ENCODE measurements around the gene P2RX3. TPM values are rescaled to one million over a fixed set of nuclear protein-coding genes. Genes with fewer than 3 reads are reported as not detected.

P2RX3 gene
- total and polyA plus RNA-seq, 4 donors, result 0.11 TPM; not detected in 3

DNA sequence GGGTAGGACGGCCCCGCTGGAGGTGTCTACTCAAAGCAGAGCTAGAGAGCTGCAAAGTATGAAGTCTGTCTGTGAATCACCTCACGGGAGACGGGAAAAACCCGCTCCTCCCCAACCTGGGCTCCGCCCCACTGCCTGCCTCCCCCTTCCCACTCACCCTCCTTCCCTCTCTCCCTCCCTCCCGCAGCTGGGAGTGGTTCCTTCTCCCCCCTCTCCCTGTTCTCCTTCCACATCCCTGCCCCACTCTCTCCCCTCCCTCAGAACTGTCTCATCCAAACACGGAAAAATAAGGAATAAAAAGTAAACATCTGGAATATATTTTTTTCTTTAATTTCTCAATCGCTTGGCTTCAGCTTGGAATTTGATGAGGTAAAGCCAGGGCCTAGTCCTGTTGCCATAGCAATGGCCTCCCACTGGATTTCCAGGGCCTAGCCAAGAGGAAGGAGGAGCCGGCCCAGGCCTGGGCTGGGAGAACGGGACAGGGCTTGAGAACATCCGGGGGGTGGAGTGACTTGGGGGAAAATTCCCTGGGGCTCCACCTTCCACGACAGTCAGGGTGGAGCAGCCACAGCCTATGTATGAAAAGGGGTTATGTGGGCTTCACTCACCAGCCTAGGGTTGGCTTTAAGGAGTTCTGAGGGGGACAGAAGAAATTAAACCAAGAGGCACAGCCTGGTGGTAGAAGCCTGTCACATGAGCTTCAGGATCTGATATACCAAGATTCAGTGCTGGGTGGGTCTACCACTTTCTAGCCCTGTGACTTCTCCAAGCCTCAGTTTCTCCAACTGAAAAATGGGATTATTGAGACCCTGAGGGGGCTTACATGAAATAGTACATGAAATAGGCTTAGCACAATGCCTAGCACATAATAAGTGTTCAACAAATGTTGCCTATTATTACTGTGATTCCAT is 15.6 kb upstream of the P2RX3 start:
- Histone ChIP-seq H3K27ac (ENCODE audit: low read depth in 1 of 2, low read length in 1 of 2) (peak overlapping the region; percentile 79 to 81), H3K4me1 (ENCODE audit: control insufficient read depth in 5 of 5, insufficient read depth in 5 of 5, low read length in 5 of 5) (peaks cover 0 to 59% (median 41%) of the 10 kb centered on the region in 5 donors), H3K27me3 (ENCODE audit: control insufficient read depth in 3 of 3, insufficient read depth in 3 of 3, low read length in 2 of 3) (no peaks in the 10 kb centered on the region), H3K9ac (ENCODE audit: insufficient read depth in 1 of 2, low read length in 2 of 2) (peak overlapping the region; percentile 65 to 93), H3K36me3 (ENCODE audit: control insufficient read depth in 4 of 4, insufficient read depth in 4 of 4, low read length in 4 of 4) (peaks cover 0 to 32% (median 18%) of the 10 kb centered on the region in 4 donors), H3K4me3 (no peak overlapping the region), H3K9me3 (ENCODE audit: control insufficient read depth in 4 of 4, insufficient read depth in 3 of 4, low read length in 3 of 4) (no peaks in the 10 kb centered on the region)
- WGBS, 2 donors, result 29 to 58% methylated on average over 13 of the region's 13 CpGs
- peak; percentile 48 for ATAC-seq (ENCODE audit: insufficient read depth, low FRiP score)
- DNase-seq, result peak; percentile 97 to 99 (median 99)
- TF ChIP-seq, protein P1, sequence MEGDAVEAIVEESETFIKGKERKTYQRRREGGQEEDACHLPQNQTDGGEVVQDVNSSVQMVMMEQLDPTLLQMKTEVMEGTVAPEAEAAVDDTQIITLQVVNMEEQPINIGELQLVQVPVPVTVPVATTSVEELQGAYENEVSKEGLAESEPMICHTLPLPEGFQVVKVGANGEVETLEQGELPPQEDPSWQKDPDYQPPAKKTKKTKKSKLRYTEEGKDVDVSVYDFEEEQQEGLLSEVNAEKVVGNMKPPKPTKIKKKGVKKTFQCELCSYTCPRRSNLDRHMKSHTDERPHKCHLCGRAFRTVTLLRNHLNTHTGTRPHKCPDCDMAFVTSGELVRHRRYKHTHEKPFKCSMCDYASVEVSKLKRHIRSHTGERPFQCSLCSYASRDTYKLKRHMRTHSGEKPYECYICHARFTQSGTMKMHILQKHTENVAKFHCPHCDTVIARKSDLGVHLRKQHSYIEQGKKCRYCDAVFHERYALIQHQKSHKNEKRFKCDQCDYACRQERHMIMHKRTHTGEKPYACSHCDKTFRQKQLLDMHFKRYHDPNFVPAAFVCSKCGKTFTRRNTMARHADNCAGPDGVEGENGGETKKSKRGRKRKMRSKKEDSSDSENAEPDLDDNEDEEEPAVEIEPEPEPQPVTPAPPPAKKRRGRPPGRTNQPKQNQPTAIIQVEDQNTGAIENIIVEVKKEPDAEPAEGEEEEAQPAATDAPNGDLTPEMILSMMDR (IDR thresholded peaks at IDR 0.05; ENCODE audit: control extremely low read depth, extremely low read depth), result no peak

DNA sequence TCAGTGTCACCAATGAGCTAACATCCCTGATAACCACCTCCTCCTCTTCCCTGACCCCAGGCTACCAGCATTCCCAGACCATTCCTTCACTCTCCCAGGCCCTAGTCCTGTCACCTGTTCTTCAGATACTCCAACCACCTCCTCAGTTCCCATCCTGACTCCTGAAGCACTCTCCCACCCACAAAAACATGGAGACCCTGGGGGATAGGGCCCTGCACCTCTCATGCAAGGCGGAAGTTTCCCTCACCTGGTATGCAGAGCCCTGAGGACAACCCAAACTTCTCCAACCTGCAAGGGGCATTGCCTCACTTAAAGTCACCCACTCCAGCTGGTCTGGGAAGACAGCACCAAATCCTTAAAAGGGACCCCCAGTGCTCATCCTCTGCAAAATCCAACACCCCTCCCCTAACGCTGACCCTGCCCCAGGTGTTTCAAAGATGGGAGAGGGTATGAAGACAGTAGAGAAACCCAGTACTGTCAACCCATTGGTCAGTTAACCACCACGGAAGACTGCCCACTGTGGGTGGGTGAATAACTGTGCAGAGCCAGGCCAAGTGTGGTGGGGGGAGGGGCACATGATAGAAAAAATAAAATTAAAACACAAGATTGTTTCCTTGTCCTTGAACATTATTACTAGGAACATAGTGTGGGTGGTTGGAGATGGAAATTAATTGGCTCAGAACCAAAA is 14.8 kb upstream of the P2RX3 start:
- Histone ChIP-seq H3K9ac (ENCODE audit: insufficient read depth in 1 of 2, low read length in 2 of 2) (peak overlapping the region; percentile 63 to 83), H3K27me3 (ENCODE audit: control insufficient read depth in 3 of 3, insufficient read depth in 3 of 3, low read length in 2 of 3) (no peaks in the 10 kb centered on the region), H3K27ac (ENCODE audit: low read depth in 1 of 2, low read length in 1 of 2) (peak overlapping the region; percentile 79 to 90), H3K4me3 (peak overlapping the region; percentile 66), H3K36me3 (ENCODE audit: control insufficient read depth in 4 of 4, insufficient read depth in 4 of 4, low read length in 4 of 4) (peaks cover 0 to 31% (median 22%) of the 10 kb centered on the region in 4 donors), H3K4me1 (ENCODE audit: control insufficient read depth in 5 of 5, insufficient read depth in 5 of 5, low read length in 5 of 5) (peaks cover 0 to 51% (median 33%) of the 10 kb centered on the region in 5 donors), H3K9me3 (ENCODE audit: control insufficient read depth in 4 of 4, insufficient read depth in 3 of 4, low read length in 3 of 4) (no peaks in the 10 kb centered on the region)
- peak; percentile 33 to 45 (median 41) for DNase-seq
- no peak for ATAC-seq (ENCODE audit: insufficient read depth, low FRiP score)
- 66 to 71% methylated on average over 3 of the region's 3 CpGs for WGBS, 2 donors
- TF ChIP-seq, protein P1 (IDR thresholded peaks at IDR 0.05; ENCODE audit: control extremely low read depth, extremely low read depth), result no peak

DNA sequence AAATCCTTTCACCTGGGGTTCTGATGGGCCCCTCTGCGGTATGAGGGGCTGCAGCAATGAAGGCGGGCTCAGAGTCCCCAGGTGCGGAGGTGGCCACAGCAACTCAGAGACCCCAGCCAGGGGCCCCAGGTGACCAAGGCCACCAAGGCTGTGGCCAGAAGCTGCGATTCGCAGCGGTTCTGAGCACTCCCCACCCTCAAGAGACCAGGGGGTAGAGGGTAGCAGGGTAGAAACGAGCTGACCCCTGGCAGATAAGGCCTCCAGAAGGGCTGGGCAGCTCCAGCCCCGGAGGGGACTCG is 14.3 kb upstream of the P2RX3 start:
- peak overlapping the region; percentile 66 for H3K4me3 ChIP-seq
- H3K27ac ChIP-seq (ENCODE audit: low read depth in 1 of 2, low read length in 1 of 2), result peak overlapping the region; percentile 79 to 90
- DNase-seq, result no peak
- ATAC-seq (ENCODE audit: insufficient read depth, low FRiP score), result no peak
- no peaks in the 10 kb centered on the region for H3K27me3 ChIP-seq (ENCODE audit: control insufficient read depth in 3 of 3, insufficient read depth in 3 of 3, low read length in 2 of 3)
- H3K9ac ChIP-seq (ENCODE audit: insufficient read depth in 1 of 2, low read length in 2 of 2), result peak overlapping the region; percentile 63 to 83
- TF ChIP-seq, protein P1 (IDR thresholded peaks at IDR 0.05; ENCODE audit: control extremely low read depth, extremely low read depth), result no peak
- H3K9me3 ChIP-seq (ENCODE audit: control insufficient read depth in 4 of 4, insufficient read depth in 3 of 4, low read length in 3 of 4), result no peaks in the 10 kb centered on the region
- H3K36me3 ChIP-seq (ENCODE audit: control insufficient read depth in 4 of 4, insufficient read depth in 4 of 4, low read length in 4 of 4), result peaks cover 0 to 36% (median 24%) of the 10 kb centered on the region in 4 donors
- H3K4me1 ChIP-seq (ENCODE audit: control insufficient read depth in 5 of 5, insufficient read depth in 5 of 5, low read length in 5 of 5), result peaks cover 0 to 48% (median 29%) of the 10 kb centered on the region in 5 donors
- WGBS, 2 donors, result 26 to 47% methylated on average over 9 of the region's 9 CpGs

Data from lung (tissue), 12 donors.